Mesendoderm (in vitro differentiated cells): Measurements from ENCODE around the gene MON1A.
"Not testable (repeated sequence)": the region's sequence is repeated elsewhere in the genome, so short reads cannot be mapped to it uniquely, and the experiment has no call there.

Source experiments
- DNase-seq: peaks from one replicate; pipeline ENCODE4 v3.0.0; 2013
- H2AK5ac ChIP-seq: 2 replicates; pipeline ENCODE4 v1.6.1; 2013; ENCODE audit warnings: low read length, inconsistent platforms
- H2BK120ac ChIP-seq: 2 replicates; pipeline ENCODE4 v1.6.1; 2013; ENCODE audit warnings: low read depth, mild to moderate bottlenecking, low read length, moderate library complexity, mixed read lengths
- H2BK15ac ChIP-seq: replicated peaks from 2 replicates; pipeline ENCODE4 v1.6.1; 2013; ENCODE audit warnings: low read depth, mild to moderate bottlenecking, moderate library complexity
- H2BK5ac ChIP-seq: 2 replicates; pipeline ENCODE4 v1.6.1; 2013; ENCODE audit warnings: low read length, inconsistent platforms
- H3K18ac ChIP-seq: 2 replicates; pipeline ENCODE4 v1.6.1; 2013; ENCODE audit warnings: mild to moderate bottlenecking, low read length, mixed read lengths
- H3K23ac ChIP-seq: one replicate; pipeline ENCODE4 v1.6.1; 2013; ENCODE audit warnings: low read length
- H3K27ac ChIP-seq: 2 replicates; pipeline ENCODE4 v1.5.1; 2013; ENCODE audit warnings: low read depth, mild to moderate bottlenecking, inconsistent platforms, low read length, moderate library complexity
- H3K27me3 ChIP-seq: 2 replicates; pipeline ENCODE4 v1.6.1; 2013; ENCODE audit warnings: low read length, control low read depth, mild to moderate bottlenecking, inconsistent platforms; ENCODE audit not compliant: insufficient read depth, poor library complexity
- H3K36me3 ChIP-seq: 2 replicates; pipeline ENCODE4 v1.6.1; 2013; ENCODE audit warnings: low read length, inconsistent platforms; ENCODE audit not compliant: control insufficient read depth, insufficient read depth
- H3K4ac ChIP-seq: one replicate; pipeline ENCODE4 v1.6.1; 2013; ENCODE audit warnings: low read depth, mild to moderate bottlenecking, low read length, moderate library complexity
- H3K4me1 ChIP-seq: 2 replicates; pipeline ENCODE4 v1.6.1; 2013; ENCODE audit warnings: low read depth, low read length, inconsistent platforms; ENCODE audit not compliant: control insufficient read depth
- H3K4me2 ChIP-seq: 2 replicates; pipeline ENCODE4 v1.6.1; 2013; ENCODE audit warnings: low read length
- H3K4me3 ChIP-seq: 2 replicates; pipeline ENCODE4 v1.5.1; 2013; ENCODE audit warnings: mild to moderate bottlenecking, low read length
- H3K56ac ChIP-seq: one replicate; pipeline ENCODE4 v1.6.1; 2013; ENCODE audit warnings: low read length
- H3K79me1 ChIP-seq: 2 replicates; pipeline ENCODE4 v1.6.1; 2013; ENCODE audit warnings: low read length, inconsistent platforms
- H3K79me2 ChIP-seq: 2 replicates; pipeline ENCODE4 v1.6.1; 2013; ENCODE audit warnings: mild to moderate bottlenecking, low read length; ENCODE audit not compliant: control insufficient read depth, insufficient read depth
- H3K9ac ChIP-seq: 2 replicates; pipeline ENCODE4 v1.6.1; 2013; ENCODE audit warnings: low read length, inconsistent platforms
- H4K5ac ChIP-seq: one replicate; pipeline ENCODE4 v1.6.1; 2013; ENCODE audit warnings: low read length
- H4K8ac ChIP-seq: one replicate; pipeline ENCODE4 v1.6.1; 2013; ENCODE audit warnings: low read depth, mild to moderate bottlenecking, control low read depth, low read length, moderate library complexity
- WGBS: extraction: QIAGEN DNeasy Blood & Tissue Kit; methylation state at CpG from one replicate; pipeline ENCODE4 v1.1.7; 2013; ENCODE audit warnings: low lambda C conversion rate, missing lambda C conversion rate; ENCODE audit not compliant: insufficient coverage; ENCODE audit errors: extremely low coverage; 5-methylcytosine and 5-hydroxymethylcytosine counted together

The MON1A gene

GRCh38 chr3:49910409-49911123 lies 19.0 kb downstream of the MON1A start:
- Histone ChIP-seq H2BK5ac (no peak overlapping the region), H2BK15ac (no peak overlapping the region), H3K79me1 (no peaks in the 10 kb centered on the region), H3K9ac (no peak overlapping the region), H3K27me3 (no peaks in the 10 kb centered on the region), H2BK120ac (no peak overlapping the region), H3K4me1 (peaks cover 7% of the 10 kb centered on the region), H3K23ac (no peak overlapping the region), H4K5ac (no peak overlapping the region), H3K27ac (no peak overlapping the region), H4K8ac (no peak overlapping the region), H3K4me2 (no peak overlapping the region), H3K18ac (no peak overlapping the region), H3K4ac (no peak overlapping the region), H3K4me3 (no peak overlapping the region), H3K79me2 (no peaks in the 10 kb centered on the region), H2AK5ac (no peak overlapping the region), H3K56ac (no peak overlapping the region), H3K36me3 (no peaks in the 10 kb centered on the region)
- peak; percentile 73 for DNase-seq
- no CpG with 5 or more reads among the region's 48 CpGs for WGBS

- Histone ChIP-seq H2BK15ac (no peak overlapping the region), H3K9ac (peak overlapping the region; percentile 33), H4K5ac (no peak overlapping the region), H4K8ac (no peak overlapping the region), H2AK5ac (no peak overlapping the region), H3K4me2 (peak overlapping the region; percentile 30), H3K4ac (no peak overlapping the region), H3K23ac (no peak overlapping the region), H3K36me3 (no peaks in the 10 kb centered on the region), H3K79me2 (no peaks in the 10 kb centered on the region), H3K56ac (peak overlapping the region; percentile 77), H3K4me3 (no peak overlapping the region), H3K18ac (no peak overlapping the region), H2BK5ac (peak overlapping the region; percentile 80), H2BK120ac (no peak overlapping the region), H3K79me1 (no peaks in the 10 kb centered on the region), H3K27me3 (no peaks in the 10 kb centered on the region), H3K4me1 (peaks cover 9% of the 10 kb centered on the region), H3K27ac (no peak overlapping the region)
- peak; percentile 62 for DNase-seq
- no CpG with 5 or more reads among the region's 14 CpGs for WGBS
These were observed 21.0 kb downstream of the MON1A start for GRCh38 chr3:49908373-49909199.

GRCh38 chr3:49906073-49906743 lies 23.4 kb downstream of the MON1A start:
- H3K9ac ChIP-seq = peak overlapping the region; percentile 12
- H3K18ac ChIP-seq = no peak overlapping the region
- peak overlapping the region; percentile 73 for H2AK5ac ChIP-seq
- H2BK5ac ChIP-seq = no peak overlapping the region
- H3K4me3 ChIP-seq = no peak overlapping the region
- H3K4me2 ChIP-seq = no peak overlapping the region
- no peaks in the 10 kb centered on the region for H3K27me3 ChIP-seq
- H3K27ac ChIP-seq = no peak overlapping the region
- peak; percentile 68 for DNase-seq
- H3K4ac ChIP-seq = no peak overlapping the region
- H3K36me3 ChIP-seq = no peaks in the 10 kb centered on the region
- H3K79me1 ChIP-seq = no peaks in the 10 kb centered on the region
- H2BK15ac ChIP-seq = no peak overlapping the region
- no peak overlapping the region for H2BK120ac ChIP-seq
- no peak overlapping the region for H3K23ac ChIP-seq
- WGBS = no CpG with 5 or more reads among the region's 15 CpGs
- no peak overlapping the region for H4K5ac ChIP-seq
- H3K56ac ChIP-seq = peak overlapping the region; percentile 61
- no peak overlapping the region for H4K8ac ChIP-seq
- no peaks in the 10 kb centered on the region for H3K79me2 ChIP-seq
- peaks cover 9% of the 10 kb centered on the region for H3K4me1 ChIP-seq

GRCh38 chr3:49904448-49904847 lies 25.2 kb downstream of the MON1A start:
- not testable (repeated sequence) for H3K4me3 ChIP-seq, H2BK5ac ChIP-seq, H3K27ac ChIP-seq, H3K79me1 ChIP-seq, H4K8ac ChIP-seq, H3K4ac ChIP-seq, H3K79me2 ChIP-seq, H3K18ac ChIP-seq, H3K27me3 ChIP-seq, H3K4me2 ChIP-seq, H3K4me1 ChIP-seq, H4K5ac ChIP-seq, H2BK120ac ChIP-seq, DNase-seq, H3K36me3 ChIP-seq, H2BK15ac ChIP-seq
- Histone ChIP-seq H2AK5ac (peak overlapping the region; percentile 94), H3K23ac (peak overlapping the region; percentile 25), H3K56ac (peak overlapping the region; percentile 66), H3K9ac (peak overlapping the region; percentile 8)
- WGBS = no CpG with 5 or more reads among the region's 13 CpGs

GRCh38 chr3:49903451-49904424 lies 25.9 kb downstream of the MON1A start, which contains the start of gene MST1R:
MST1R (minus strand) TSS chr3:49903873; CDS start chr3:49903609, 264 bp downstream.
- Histone ChIP-seq H4K5ac (no peak within 1 kb of the TSS), H2BK5ac (no peak within 1 kb of the TSS), H3K79me1 (no peaks in the 10 kb centered on the region), H3K23ac (peak within 1 kb of the TSS; percentile 25), H3K4me3 (no peak within 1 kb of the TSS), H3K9ac (peak within 1 kb of the TSS; percentile 62), H3K79me2 (no peaks in the 10 kb centered on the region), H3K18ac (no peak within 1 kb of the TSS), H2BK120ac (no peak within 1 kb of the TSS), H2BK15ac (no peak within 1 kb of the TSS), H3K36me3 (no peaks in the 10 kb centered on the region), H3K4me2 (peak within 1 kb of the TSS; percentile 34), H3K27me3 (no peaks in the 10 kb centered on the region), H3K27ac (no peak within 1 kb of the TSS), H4K8ac (no peak within 1 kb of the TSS), H3K4ac (no peak within 1 kb of the TSS), H3K4me1 (peaks cover 5% of the 10 kb centered on the region), H3K56ac (peak within 1 kb of the TSS; percentile 81), H2AK5ac (peak within 1 kb of the TSS; percentile 94)
- WGBS = no CpG with 5 or more reads among the region's 65 CpGs
- DNase-seq = peak; percentile 96
